AG10803 (cell line): ENCODE measurements around the gene FOXP1.

Source experiments
- DNase-seq: peaks from one replicate; pipeline ENCODE4 v3.0.0; 2010; ENCODE audit warnings: low read depth
- H3K4me3 ChIP-seq: 2 replicates; pipeline ENCODE4 v1.5.1; 2011; ENCODE audit warnings: mild to moderate bottlenecking, low read length, control low read depth
- TF ChIP-seq, protein P1 (sequence below): conservative IDR thresholded peaks from 2 replicates; pipeline ENCODE4 v1.5.1; 2011; ENCODE audit warnings: mild to moderate bottlenecking, low read length, control low read depth, inconsistent platforms

Gene FOXP1

DNA sequence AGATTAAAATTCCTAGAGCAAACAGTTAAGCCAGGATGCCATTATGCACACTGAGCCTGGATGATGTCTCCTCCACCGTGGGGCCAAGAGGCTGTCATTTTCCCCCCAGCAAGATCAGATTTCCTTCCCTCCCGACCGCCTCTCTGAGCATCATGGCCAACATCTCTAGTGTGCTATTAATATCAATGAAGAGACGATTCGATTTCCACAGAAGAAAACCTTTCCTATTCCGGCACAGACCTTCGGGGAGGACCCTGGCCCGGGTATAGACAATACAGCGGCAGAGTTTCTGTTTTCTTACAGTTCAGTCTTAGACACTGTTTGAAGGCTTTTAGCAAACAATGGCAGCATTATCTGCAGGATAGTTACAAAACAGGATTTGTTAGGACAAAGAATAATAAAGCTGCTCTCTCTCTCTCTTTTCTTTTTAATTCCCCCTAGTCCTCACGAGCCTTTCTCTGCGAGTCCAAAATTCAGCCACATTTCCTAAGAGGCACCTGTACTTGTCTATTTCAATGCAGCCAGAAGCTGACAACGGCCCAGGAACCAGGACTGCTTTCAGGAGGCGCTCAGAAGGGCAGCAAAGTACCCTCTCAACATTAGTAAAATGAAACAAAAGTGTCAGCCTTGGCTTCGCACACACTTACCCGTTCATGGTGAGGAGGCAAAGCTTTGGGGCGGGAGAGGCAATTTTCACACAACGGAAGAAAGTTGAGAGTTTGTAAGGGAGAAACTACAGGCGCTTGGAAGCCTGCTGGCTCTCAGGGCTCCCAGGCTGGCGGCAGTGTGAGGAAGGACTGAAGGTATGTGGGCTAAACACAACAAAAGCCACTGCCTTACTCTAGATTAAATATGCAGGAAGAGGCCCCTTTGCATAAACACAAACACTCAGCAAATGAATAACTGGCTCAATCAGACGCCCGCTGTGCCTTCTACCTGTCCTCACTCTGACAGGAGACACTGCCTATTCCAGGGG lies 278.0 kb downstream of the FOXP1 start:
- DNase-seq: no peak
- TF ChIP-seq, protein P1, sequence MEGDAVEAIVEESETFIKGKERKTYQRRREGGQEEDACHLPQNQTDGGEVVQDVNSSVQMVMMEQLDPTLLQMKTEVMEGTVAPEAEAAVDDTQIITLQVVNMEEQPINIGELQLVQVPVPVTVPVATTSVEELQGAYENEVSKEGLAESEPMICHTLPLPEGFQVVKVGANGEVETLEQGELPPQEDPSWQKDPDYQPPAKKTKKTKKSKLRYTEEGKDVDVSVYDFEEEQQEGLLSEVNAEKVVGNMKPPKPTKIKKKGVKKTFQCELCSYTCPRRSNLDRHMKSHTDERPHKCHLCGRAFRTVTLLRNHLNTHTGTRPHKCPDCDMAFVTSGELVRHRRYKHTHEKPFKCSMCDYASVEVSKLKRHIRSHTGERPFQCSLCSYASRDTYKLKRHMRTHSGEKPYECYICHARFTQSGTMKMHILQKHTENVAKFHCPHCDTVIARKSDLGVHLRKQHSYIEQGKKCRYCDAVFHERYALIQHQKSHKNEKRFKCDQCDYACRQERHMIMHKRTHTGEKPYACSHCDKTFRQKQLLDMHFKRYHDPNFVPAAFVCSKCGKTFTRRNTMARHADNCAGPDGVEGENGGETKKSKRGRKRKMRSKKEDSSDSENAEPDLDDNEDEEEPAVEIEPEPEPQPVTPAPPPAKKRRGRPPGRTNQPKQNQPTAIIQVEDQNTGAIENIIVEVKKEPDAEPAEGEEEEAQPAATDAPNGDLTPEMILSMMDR: no peak
- H3K4me3 ChIP-seq: no peak overlapping the region

DNA sequence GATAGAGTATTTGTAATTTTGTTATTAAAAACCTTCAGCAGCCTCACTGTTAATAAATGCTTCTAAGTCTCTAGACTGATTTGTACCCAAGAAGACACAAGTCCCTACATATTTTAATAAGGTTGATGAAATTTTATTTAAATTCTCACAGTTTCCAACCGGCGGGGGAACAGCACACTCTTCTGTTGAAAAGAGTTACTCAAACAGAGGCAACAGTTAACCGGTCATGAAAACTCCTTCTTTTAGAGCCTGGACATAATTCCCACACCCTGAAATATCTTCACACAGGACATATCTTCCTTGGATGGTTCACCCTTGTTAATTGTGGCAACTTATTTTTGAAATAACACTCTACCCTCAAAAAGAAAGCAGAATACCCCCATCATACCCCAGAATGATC lies 278.8 kb downstream of the FOXP1 start:
- TF ChIP-seq, protein P1: peak; percentile 26
- DNase-seq: no peak
- H3K4me3 ChIP-seq: no peak overlapping the region

GRCh38 chr3:71304247-71304646 lies 279.3 kb downstream of the FOXP1 start:
- no peak overlapping the region for H3K4me3 ChIP-seq
- TF ChIP-seq, protein P1: no peak
- DNase-seq: no peak

DNA sequence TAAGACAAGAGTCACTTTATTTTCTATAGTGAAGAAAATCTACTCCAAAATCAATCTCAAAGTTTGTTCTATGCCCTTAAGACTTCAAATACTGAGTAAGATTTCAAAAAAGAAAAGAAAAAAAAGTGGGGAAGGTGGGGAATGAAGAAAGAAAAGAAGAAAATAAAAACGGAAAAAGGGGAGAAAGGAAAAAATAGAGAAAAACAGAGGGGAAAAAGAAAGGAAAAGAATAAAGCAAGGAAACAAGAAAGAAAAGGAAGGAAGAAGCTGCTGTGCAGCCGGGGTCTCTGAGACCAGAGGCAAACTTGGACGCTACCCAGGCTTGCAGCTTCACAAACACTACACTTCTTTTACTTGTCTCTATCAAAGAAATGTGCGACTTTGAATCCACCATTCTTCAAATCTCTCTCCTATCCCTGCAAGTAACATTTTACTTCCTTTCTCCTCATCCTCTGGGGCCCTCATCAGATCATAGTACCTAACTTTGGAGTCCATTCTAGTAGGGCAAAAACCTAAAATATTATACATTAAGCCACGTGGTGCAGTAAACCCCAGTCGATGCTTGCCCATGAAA lies 279.8 kb downstream of the FOXP1 start:
- no peak overlapping the region for H3K4me3 ChIP-seq
- no peak for DNase-seq
- TF ChIP-seq, protein P1: no peak

- H3K4me3 ChIP-seq: no peak overlapping the region
These were observed 280.9 kb downstream of the FOXP1 start for GRCh38 chr3:71302604-71303003.

GRCh38 chr3:71300951-71301393 lies 282.6 kb downstream of the FOXP1 start:
- H3K4me3 ChIP-seq: no peak overlapping the region
- TF ChIP-seq, protein P1: no peak
- no peak for DNase-seq

More at GRCh38 chr3:71302604-71303003, 280.9 kb downstream of the FOXP1 start:
- TF ChIP-seq, protein P1: no peak
- no peak for DNase-seq
